ENCODE results near the gene BMPR1B. TPM values are rescaled to one million over a fixed set of nuclear protein-coding genes. Genes with fewer than 3 reads are reported as not detected.

Gene BMPR1B
- total and polyA plus RNA-seq, 5 donors from 2014 or later = 0.31 to 0.72 TPM; not detected in 3

DNA sequence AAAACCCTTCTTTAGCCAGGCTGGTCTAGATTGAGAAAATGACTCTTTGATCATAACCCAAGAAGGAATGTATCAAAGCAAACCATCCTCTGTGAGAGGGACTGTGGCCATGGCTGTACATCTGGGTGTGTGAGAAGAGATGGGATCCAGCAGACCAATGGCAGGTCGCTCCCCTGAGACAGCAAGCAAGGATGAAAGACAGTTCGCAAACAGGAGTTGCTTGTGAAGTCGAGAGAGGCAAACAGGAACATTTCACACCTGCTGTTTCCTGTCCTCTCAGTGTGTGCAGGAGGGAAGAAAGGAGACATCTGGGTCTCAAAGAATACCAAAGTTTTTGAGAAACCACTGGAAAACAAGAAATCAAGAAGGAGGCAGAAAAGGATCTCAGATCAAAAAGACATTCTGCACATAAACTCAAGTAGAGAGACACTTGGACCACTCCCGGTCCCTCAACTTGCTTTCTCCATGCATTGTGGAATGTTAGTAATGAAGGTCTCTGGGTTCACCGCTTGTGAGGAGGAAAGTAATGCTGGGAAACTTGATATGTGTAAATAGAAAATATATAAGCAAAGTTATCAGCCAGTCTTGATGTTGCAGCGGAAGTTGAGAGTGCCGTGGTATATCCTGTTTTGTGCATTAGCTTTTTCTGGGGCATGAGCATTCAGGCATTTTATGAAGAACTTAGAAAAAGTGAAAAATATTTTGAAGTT lies 327.5 kb downstream of the BMPR1B start:
- DNase-seq (peak in 1 of 3 donors; percentile 37), ATAC-seq (ENCODE audit: low read depth in 2 of 2) (no peak)
- Mint-ChIP-seq H3K9me3 (peaks cover 0 to 2% (median 0%) of the 10 kb centered on the region in 7 donors), H3K4me3 (peak overlapping the region in 3 of 4 donors; percentile 13 to 50 (median 32)), H3K27me3 (peaks cover 5% of the 10 kb centered on the region), H3K27ac (peak overlapping the region; percentile 26 to 78 (median 72)), H3K36me3 (no peaks in the 10 kb centered on the region), H3K4me1 (peaks cover 0 to 22% (median 4%) of the 10 kb centered on the region in 4 donors)
- no peaks in the 10 kb centered on the region for H3K27me3 ChIP-seq (ENCODE audit: control insufficient read depth, insufficient read depth, low read length)
- no peaks in the 10 kb centered on the region for H3K9me3 ChIP-seq (ENCODE audit: control insufficient read depth in 2 of 2, low read length in 2 of 2)
- peak overlapping the region; percentile 43 for H3K4me3 ChIP-seq (ENCODE audit: low read depth, low read length)
- no peaks in the 10 kb centered on the region for H3K36me3 ChIP-seq (ENCODE audit: control insufficient read depth, insufficient read depth, low read length)
- H3K27ac ChIP-seq (ENCODE audit: insufficient read depth, low read length, poor library complexity, severe bottlenecking) = no peak overlapping the region
- H3K4me1 ChIP-seq (ENCODE audit: control insufficient read depth, insufficient read depth, low read length, poor library complexity, severe bottlenecking) = no peaks in the 10 kb centered on the region

DNA sequence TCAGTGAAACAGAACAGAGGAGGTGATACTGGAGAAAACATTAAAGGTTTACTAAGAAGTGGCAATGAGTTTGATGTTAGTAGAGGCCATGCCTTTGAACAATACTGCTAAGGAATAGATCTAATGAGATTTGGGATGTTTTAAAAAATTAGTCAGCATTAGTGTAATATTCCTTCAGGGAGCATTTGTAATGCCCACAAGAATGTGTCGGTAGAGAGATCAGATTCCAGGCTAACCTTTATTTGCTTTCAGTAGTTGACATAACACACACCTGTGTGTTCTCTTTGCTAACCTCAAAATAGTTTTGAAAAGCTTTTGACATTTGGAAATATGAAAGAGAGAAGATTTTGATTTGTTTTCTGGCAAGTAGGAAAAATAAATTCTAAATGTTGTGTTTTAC lies 328.8 kb downstream of the BMPR1B start:
- Histone ChIP-seq H3K36me3 (ENCODE audit: control insufficient read depth, insufficient read depth, low read length) (no peaks in the 10 kb centered on the region), H3K27me3 (ENCODE audit: control insufficient read depth, insufficient read depth, low read length) (no peaks in the 10 kb centered on the region), H3K9me3 (ENCODE audit: control insufficient read depth in 2 of 2, low read length in 2 of 2) (no peaks in the 10 kb centered on the region), H3K4me1 (ENCODE audit: control insufficient read depth, insufficient read depth, low read length, poor library complexity, severe bottlenecking) (no peaks in the 10 kb centered on the region), H3K4me3 (ENCODE audit: low read depth, low read length) (no peak overlapping the region), H3K27ac (ENCODE audit: insufficient read depth, low read length, poor library complexity, severe bottlenecking) (no peak overlapping the region)
- H3K4me1 Mint-ChIP-seq = peaks cover 0 to 27% (median 6%) of the 10 kb centered on the region in 4 donors
- no peak overlapping the region for H3K4me3 Mint-ChIP-seq
- no peaks in the 10 kb centered on the region for H3K27me3 Mint-ChIP-seq
- DNase-seq (no peak), ATAC-seq (ENCODE audit: low read depth in 2 of 2) (no peak)
- no peak overlapping the region for H3K27ac Mint-ChIP-seq
- H3K9me3 Mint-ChIP-seq = peaks cover 0 to 2% (median 0%) of the 10 kb centered on the region in 7 donors
- H3K36me3 Mint-ChIP-seq = no peaks in the 10 kb centered on the region

DNA sequence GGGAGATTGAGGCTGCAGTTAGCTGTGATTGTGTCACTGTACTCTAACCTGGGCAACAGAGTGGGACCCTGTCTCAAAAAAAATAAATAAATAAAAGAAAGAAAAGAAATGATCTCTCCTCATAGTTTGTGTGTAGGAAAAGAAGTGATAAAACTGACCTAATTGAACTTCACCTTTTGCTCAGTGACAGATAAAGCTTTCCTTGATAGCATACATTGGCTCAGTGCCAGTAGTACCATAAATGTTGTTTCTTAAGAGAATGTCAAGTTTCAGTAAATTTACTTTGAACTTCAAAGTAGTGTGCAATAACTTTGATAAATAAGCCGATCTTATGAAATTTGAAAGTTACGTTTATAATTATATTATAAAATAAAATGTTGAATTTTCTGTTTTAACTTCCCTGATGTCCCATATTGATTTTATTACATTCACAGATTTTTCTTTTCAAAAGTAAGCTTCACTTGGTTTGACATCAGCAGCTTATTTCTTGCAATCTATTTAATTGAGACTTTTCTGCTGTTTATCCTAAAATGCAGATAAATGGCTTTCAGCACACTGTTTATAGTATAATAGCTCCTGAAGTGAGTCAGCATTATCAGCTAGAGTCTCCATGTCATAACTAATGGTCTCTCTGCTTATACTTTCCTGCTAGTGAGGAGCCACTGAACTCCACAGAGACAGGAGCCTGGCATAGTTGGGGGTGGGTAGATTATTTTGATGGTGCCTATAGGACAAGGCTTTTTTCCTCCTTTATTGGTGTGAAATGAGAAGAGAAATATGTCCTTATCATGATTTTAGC lies 330.1 kb downstream of the BMPR1B start:
- H3K27ac Mint-ChIP-seq = no peak overlapping the region
- no peaks in the 10 kb centered on the region for H3K36me3 Mint-ChIP-seq
- H3K4me1 ChIP-seq (ENCODE audit: control insufficient read depth, insufficient read depth, low read length, poor library complexity, severe bottlenecking) = no peaks in the 10 kb centered on the region
- no peak overlapping the region for H3K4me3 Mint-ChIP-seq
- no peak overlapping the region for H3K4me3 ChIP-seq (ENCODE audit: low read depth, low read length)
- no peaks in the 10 kb centered on the region for H3K36me3 ChIP-seq (ENCODE audit: control insufficient read depth, insufficient read depth, low read length)
- H3K4me1 Mint-ChIP-seq = peaks cover 0 to 30% (median 7%) of the 10 kb centered on the region in 4 donors
- no peak overlapping the region for H3K27ac ChIP-seq (ENCODE audit: insufficient read depth, low read length, poor library complexity, severe bottlenecking)
- no peaks in the 10 kb centered on the region for H3K27me3 ChIP-seq (ENCODE audit: control insufficient read depth, insufficient read depth, low read length)
- no peaks in the 10 kb centered on the region for H3K9me3 ChIP-seq (ENCODE audit: control insufficient read depth in 2 of 2, low read length in 2 of 2)
- H3K9me3 Mint-ChIP-seq = peaks cover 0 to 2% (median 0%) of the 10 kb centered on the region in 7 donors
- H3K27me3 Mint-ChIP-seq = no peaks in the 10 kb centered on the region
- ATAC-seq (ENCODE audit: low read depth in 2 of 2) (no peak), DNase-seq (no peak)

DNA sequence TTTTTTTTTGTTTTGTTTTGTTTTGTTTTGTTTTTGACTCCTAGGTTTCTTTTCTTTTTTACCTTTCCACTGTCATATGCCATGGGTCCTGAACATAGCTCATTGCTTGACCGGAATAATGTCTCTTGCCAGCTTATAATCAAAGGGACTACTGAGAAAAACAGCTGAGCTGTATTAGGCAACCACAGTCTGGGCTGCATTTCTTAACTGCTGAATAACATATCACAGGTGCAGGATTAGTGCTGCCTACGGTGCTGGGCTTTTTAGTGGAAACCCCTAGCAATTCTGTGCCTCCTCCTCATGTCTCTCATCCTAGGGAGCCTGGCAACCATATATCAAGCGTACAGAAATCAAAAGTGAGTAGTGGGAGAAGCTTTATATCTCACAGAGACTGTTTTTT lies 333.5 kb downstream of the BMPR1B start:
- H3K4me3 ChIP-seq (ENCODE audit: low read depth, low read length) = no peak overlapping the region
- DNase-seq (no peak), ATAC-seq (ENCODE audit: low read depth in 2 of 2) (no peak)
- no peak overlapping the region for H3K4me3 Mint-ChIP-seq
- peaks cover 0 to 2% (median 0%) of the 10 kb centered on the region in 7 donors for H3K9me3 Mint-ChIP-seq
- no peaks in the 10 kb centered on the region for H3K27me3 ChIP-seq (ENCODE audit: control insufficient read depth, insufficient read depth, low read length)
- H3K36me3 Mint-ChIP-seq = no peaks in the 10 kb centered on the region
- no peaks in the 10 kb centered on the region for H3K36me3 ChIP-seq (ENCODE audit: control insufficient read depth, insufficient read depth, low read length)
- peak overlapping the region in 1 of 3 donors; percentile 5 for H3K27ac Mint-ChIP-seq
- peaks cover 0 to 13% (median 3%) of the 10 kb centered on the region in 4 donors for H3K4me1 Mint-ChIP-seq
- H3K4me1 ChIP-seq (ENCODE audit: control insufficient read depth, insufficient read depth, low read length, poor library complexity, severe bottlenecking) = no peaks in the 10 kb centered on the region
- H3K27me3 Mint-ChIP-seq = peaks cover 6% of the 10 kb centered on the region
- H3K9me3 ChIP-seq (ENCODE audit: control insufficient read depth in 2 of 2, low read length in 2 of 2) = no peaks in the 10 kb centered on the region
- no peak overlapping the region for H3K27ac ChIP-seq (ENCODE audit: insufficient read depth, low read length, poor library complexity, severe bottlenecking)

DNA sequence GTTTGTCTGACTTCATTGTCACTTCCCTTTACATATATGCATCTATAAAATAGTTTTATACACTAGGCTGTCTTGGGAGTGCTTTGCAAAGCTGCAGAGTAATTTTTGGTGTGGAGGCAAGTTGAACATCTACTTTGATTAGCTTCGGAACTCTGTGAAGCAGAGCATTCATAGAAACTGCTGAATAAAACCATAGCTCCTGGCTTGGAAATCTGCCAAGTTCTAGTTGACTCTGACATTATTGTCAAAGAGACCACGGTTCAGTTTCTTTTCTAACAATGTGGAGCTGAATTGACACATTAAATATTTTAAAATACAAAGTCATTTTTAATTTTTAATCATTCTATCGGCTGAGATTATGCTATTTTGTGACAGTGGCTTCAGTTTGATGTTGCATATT lies 335.0 kb downstream of the BMPR1B start:
- Histone ChIP-seq H3K9me3 (ENCODE audit: control insufficient read depth in 2 of 2, low read length in 2 of 2) (no peaks in the 10 kb centered on the region), H3K4me3 (ENCODE audit: low read depth, low read length) (no peak overlapping the region), H3K27ac (ENCODE audit: insufficient read depth, low read length, poor library complexity, severe bottlenecking) (no peak overlapping the region), H3K36me3 (ENCODE audit: control insufficient read depth, insufficient read depth, low read length) (no peaks in the 10 kb centered on the region), H3K27me3 (ENCODE audit: control insufficient read depth, insufficient read depth, low read length) (no peaks in the 10 kb centered on the region), H3K4me1 (ENCODE audit: control insufficient read depth, insufficient read depth, low read length, poor library complexity, severe bottlenecking) (no peaks in the 10 kb centered on the region)
- peaks cover 6% of the 10 kb centered on the region for H3K27me3 Mint-ChIP-seq
- no peaks in the 10 kb centered on the region for H3K9me3 Mint-ChIP-seq
- H3K36me3 Mint-ChIP-seq = no peaks in the 10 kb centered on the region
- no peak for DNase-seq
- no peak for ATAC-seq (ENCODE audit: low read depth in 2 of 2)
- no peak overlapping the region for H3K27ac Mint-ChIP-seq
- H3K4me3 Mint-ChIP-seq = no peak overlapping the region
- peaks cover 0 to 8% (median 3%) of the 10 kb centered on the region in 4 donors for H3K4me1 Mint-ChIP-seq

DNA sequence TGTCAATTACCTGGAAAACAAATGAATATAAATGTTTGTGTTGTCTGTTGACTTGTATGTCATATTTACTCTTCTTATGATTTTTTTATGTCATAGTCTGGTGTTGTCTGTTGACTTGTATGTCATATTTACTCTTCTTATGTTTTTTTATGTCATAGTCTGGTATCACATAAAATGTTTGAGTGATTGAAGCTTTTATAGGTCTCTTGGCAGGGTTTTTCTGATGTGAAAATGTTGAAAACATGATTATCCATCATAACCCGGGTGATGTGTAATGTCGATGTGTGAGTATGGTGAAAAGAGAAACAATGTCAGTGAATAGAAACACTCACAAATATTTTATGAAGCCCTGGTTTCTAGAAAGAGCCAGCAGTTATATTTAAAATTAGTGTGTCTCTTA lies 335.7 kb downstream of the BMPR1B start:
- Mint-ChIP-seq H3K9me3 (no peaks in the 10 kb centered on the region), H3K4me3 (no peak overlapping the region), H3K4me1 (peaks cover 0 to 8% (median 3%) of the 10 kb centered on the region in 4 donors), H3K27me3 (peaks cover 6% of the 10 kb centered on the region), H3K27ac (no peak overlapping the region), H3K36me3 (no peaks in the 10 kb centered on the region)
- Histone ChIP-seq H3K4me1 (ENCODE audit: control insufficient read depth, insufficient read depth, low read length, poor library complexity, severe bottlenecking) (no peaks in the 10 kb centered on the region), H3K27me3 (ENCODE audit: control insufficient read depth, insufficient read depth, low read length) (no peaks in the 10 kb centered on the region), H3K4me3 (ENCODE audit: low read depth, low read length) (no peak overlapping the region), H3K36me3 (ENCODE audit: control insufficient read depth, insufficient read depth, low read length) (no peaks in the 10 kb centered on the region), H3K27ac (ENCODE audit: insufficient read depth, low read length, poor library complexity, severe bottlenecking) (no peak overlapping the region), H3K9me3 (ENCODE audit: control insufficient read depth in 2 of 2, low read length in 2 of 2) (no peaks in the 10 kb centered on the region)
- DNase-seq (no peak), ATAC-seq (ENCODE audit: low read depth in 2 of 2) (no peak)

DNA sequence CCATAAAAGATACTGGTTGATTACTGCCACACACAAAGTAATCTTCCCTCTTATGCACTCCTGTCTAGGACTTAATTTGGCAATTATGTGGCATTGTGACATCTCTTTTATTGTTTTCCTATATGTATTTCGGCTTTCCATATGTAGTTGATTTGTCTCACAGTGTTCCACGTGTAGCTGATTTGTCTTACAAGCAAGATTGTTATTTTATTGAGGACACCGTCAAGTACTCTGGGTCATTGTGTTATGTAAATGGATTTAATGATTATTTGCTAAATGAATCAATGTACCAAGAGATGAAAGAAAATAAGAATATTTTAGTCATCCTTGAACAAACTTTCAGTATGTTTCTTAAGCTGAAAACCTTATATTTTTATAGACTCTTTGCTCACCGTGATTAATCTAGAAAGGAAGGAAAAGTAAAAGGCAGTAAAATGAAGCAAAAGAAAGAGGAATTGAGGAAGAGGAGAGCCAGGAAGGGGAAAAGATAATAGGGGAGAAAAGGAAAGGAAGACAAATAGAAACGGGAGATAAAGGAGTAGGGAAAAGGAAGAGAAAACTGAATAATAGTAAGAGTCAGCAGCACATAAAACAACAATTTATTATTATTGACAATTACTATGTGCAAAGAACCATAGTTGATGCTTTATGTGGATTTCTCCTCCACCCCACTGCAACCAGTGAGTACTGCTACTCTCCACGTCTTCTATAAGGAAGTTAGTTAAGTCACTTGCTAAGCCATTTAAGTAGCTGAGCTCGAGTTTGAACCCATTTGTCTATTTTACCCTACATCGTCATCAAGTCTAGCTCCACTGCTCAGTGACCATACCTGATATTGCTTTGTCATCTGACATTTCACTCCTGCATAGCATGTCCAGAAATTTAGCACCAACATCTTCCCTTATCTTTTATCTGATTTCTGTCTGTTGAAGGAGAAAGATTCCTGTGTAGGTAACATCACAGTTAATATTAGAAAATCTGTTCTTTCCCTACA lies 336.5 kb downstream of the BMPR1B start:
- Histone ChIP-seq H3K27ac (ENCODE audit: insufficient read depth, low read length, poor library complexity, severe bottlenecking) (no peak overlapping the region), H3K4me1 (ENCODE audit: control insufficient read depth, insufficient read depth, low read length, poor library complexity, severe bottlenecking) (no peaks in the 10 kb centered on the region), H3K9me3 (ENCODE audit: control insufficient read depth in 2 of 2, low read length in 2 of 2) (no peaks in the 10 kb centered on the region), H3K27me3 (ENCODE audit: control insufficient read depth, insufficient read depth, low read length) (peaks cover 1% of the 10 kb centered on the region), H3K4me3 (ENCODE audit: low read depth, low read length) (no peak overlapping the region), H3K36me3 (ENCODE audit: control insufficient read depth, insufficient read depth, low read length) (no peaks in the 10 kb centered on the region)
- Mint-ChIP-seq H3K27ac (no peak overlapping the region), H3K4me3 (no peak overlapping the region), H3K4me1 (peaks cover 0 to 8% (median 3%) of the 10 kb centered on the region in 4 donors), H3K27me3 (peaks cover 11% of the 10 kb centered on the region), H3K36me3 (no peaks in the 10 kb centered on the region), H3K9me3 (no peaks in the 10 kb centered on the region)
- ATAC-seq (ENCODE audit: low read depth in 2 of 2) (no peak), DNase-seq (no peak)

Data from CD4-positive, CD25-positive, alpha-beta regulatory T cell (primary cell).